ENCODE results near the gene KCNG2.

GRCh38 chr18:79812052-79812451 is 14.3 kb downstream of the KCNG2 start:
- TF ChIP-seq CTCF (IDR thresholded peaks at IDR 0.05; ENCODE audit: low read length) (no peak), EZH2 (IDR thresholded peaks at IDR 0.05; ENCODE audit: borderline replicate concordance, low read length) (no peak)
